OCI-LY1 (cell line): ENCODE measurements around the gene MAPK8IP3.

ENCODE experiments used
- CTCF ChIP-seq: fragments of 200-600 bp; sonication (generic), shearing (Covaris generic); IDR thresholded peaks from 2 replicates; pipeline ENCODE4 v1.5.1; 2017; ENCODE audit warnings: mild to moderate bottlenecking, antibody characterized with exemption, low read length, moderate library complexity, mixed read lengths
- EZH2 ChIP-seq: fragments of 200-600 bp; sonication (generic), shearing (Covaris generic); IDR thresholded peaks from 2 replicates; pipeline ENCODE4 v1.8.0; 2017; ENCODE audit warnings: borderline replicate concordance, mixed run types, mild to moderate bottlenecking, antibody characterized with exemption, low read length, moderate library complexity, mixed read lengths

GRCh38 chr16:1776672-1776955 is 70.6 kb downstream of the MAPK8IP3 start:
- TF ChIP-seq CTCF, result no peak
- TF ChIP-seq EZH2, result no peak
